AML-193 (cell line): ENCODE measurements around the gene EEF1G.
A peak's percentile ranks its signal among the peaks of the same experiment; 100 is the strongest.
"Not testable (repeated sequence)": the region's sequence is repeated elsewhere in the genome, so short reads cannot be mapped to it uniquely, and the experiment has no call there.

Experiments
- DNase-seq, 2 experiments: peaks; one replicate each; lab custom pipeline; 2025; lab: John Stamatoyannopoulos, UW

EEF1G gene

GRCh38 chr11:62577046-62577714 is 3.5 kb upstream of the EEF1G start:
- no peak for DNase-seq

DNA sequence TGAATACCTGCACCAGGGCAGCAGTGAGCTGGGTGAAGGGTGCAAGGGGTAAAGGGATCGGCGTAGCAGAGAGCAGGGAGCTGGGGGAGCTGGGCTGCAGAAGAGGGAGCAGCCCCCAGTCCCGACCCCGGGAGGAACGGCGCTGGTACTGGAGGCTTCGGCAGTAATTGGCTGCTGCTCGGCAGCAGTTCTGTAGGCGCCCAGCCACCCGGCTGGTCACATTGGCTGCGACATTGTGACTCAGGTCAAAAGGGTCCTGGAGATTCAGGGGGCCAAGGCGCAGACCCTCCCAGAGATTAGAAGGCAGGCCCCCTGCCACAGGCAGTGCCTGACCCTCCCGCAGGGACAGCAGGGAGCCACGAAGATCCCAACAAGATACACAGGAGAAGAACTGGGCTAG is 2.1 kb upstream of the EEF1G start:
- no peak for DNase-seq

DNA sequence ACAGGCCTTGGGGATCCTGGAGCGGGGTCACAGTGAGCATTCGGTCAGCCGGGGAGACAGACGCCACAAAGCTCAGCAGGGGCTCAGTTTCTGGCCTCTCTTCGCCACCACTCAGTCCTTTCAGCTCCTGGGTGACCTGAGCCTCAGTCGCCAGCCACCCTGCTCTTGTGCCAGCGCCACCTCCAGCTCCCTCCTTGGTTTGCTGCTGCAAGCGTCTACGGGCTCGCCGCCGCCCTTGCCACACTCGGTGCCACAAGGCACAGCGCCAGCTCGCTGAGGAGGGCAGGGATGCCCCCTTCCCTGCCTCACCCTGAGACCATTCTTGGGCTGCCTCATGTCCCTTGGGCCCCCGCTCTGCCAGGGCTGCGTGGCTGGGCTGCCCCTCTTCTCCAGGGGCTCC is 1.5 kb upstream of the EEF1G start:
- DNase-seq = no peak

GRCh38 chr11:62574363-62575071 is 826 bp upstream of the EEF1G start:
- no peak for DNase-seq

- DNase-seq = peak in 1 of 2 experiments; percentile 10
Measured at GRCh38 chr11:62573006-62573591, 592 bp downstream of the EEF1G start.

- DNase-seq = no peak
Measured at GRCh38 chr11:62572431-62572830, 1.3 kb downstream of the EEF1G start.

DNA sequence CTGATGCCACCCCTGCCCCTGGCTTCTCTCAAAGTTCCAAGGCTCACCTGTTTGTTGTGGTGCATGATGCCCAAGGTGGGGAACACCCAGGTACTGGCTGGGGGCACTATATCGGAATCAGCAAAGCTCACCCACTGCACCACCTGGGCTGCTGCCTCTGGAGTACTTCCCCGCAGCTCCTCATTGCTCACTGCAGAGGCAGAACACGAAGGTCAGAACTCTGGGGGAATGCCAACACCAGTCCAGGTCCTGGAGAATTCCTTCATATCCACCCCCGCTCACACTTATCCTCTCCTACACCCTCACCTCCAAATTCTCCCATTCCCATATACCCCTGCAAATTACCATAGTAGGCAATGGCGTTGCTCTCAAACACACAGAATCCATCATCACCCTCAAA is 2.2 kb downstream of the EEF1G start:
- DNase-seq = not testable (repeated sequence)

DNA sequence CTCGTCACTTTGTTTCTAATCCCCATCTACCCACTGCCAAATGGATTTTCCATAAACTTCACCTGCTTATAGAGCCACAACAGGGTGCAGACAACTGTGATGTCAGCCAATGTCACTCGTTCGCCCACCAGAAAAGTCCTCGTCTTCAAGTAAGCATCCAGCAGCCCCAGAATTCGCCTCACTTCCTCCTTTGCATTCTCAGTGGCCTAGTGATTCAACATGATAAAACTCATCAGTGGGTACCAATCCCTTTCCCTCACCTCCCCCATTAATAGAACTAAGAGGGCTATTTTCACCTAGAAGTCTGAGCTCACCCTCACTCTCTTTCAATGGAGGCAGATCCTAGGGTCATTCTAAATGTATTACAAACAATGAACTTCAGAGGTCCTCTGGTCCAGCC is 2.8 kb downstream of the EEF1G start:
- DNase-seq = not testable (repeated sequence)

GRCh38 chr11:62569611-62570010 is 4.1 kb downstream of the EEF1G start:
- no peak for DNase-seq

DNA sequence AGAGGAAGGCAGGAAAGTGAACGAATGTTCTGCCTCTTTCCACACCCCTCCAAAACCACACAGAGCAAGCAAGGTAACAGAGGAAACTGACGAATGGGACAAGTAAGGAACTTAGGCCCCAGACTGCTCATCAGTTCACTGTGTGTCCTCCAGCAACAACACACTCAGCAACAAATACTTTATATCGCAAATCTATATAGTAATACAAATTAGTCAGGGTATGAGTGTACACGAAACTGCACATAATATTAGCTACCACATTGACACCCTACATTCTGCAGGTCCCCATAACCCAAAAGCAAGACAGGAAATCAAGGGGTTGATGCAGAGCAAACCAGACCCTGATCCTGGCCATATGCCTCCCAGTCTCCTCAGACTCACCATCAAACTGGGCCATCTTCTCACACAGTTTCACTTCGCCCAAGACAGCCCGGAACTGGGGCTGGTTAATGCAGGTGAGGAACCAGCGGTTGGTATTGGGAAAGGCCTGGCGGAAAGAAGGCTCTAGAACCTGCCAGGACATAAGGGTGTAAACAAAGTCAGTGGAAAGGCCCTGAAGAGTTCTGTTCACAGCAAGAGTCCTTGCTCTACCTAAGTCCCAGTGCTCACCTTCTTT is 6.6 kb downstream of the EEF1G start:
- DNase-seq = no peak

- no peak for DNase-seq
Measured at GRCh38 chr11:62566247-62566646, 7.4 kb downstream of the EEF1G start.

DNA sequence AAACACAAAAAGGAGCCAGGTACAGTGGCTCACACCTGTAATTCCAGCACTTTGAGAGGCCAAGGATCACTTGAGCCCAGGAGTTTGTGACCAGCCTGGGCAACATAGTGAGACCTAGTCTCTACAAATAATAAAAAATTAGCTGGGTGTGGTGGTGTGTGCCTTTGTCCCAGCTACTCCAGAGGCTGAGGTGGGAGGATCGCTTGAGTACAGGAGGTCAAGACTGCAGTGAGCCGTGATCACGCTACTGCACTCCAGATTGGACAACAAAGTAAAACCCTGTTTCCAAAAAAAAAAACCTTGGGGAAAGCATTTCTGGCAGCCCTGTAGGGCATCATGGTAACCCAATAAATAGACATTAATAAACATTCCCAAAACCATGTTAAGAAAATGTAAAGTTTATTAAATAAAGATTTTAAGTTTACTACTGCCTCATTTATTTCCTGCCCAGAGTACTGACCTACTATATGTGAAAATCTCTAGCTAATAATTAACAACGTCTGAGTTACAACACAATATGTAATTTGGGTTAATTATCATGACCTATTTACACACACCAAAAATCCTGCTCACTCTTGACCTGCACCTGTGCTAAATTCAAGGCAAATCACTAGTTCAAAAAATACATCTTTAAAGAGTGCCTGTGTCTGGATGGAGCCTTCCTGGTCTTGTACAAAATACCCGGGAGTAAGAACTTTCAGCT is 8.4 kb downstream of the EEF1G start:
- no peak for DNase-seq

DNA sequence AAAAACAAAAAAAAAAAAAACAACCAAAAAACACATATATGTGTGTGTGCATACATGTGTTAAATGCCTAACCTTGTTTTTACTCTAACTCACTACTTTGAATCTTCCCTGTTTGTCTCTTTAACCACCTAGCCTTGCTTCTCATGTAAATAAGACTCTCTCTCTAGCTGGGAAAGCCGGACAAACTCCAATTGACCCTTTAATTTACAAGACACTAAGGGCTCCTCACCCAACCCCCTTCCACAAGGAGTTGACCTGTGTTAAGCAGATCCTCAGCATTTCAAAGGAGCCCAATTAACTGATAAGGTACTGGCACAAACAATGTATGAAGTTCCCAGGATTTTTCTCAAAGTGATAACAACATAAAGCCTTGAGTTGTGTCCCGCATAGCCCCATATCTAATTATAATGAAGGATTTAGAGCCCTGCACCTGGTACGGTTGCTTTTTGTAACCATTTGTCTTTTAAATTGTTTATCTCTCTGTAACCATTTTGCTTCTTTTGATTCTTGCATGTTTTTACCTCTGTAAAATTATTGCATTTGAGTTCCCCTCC is 11.9 kb downstream of the EEF1G start:
- not testable (repeated sequence) for DNase-seq

GRCh38 chr11:62560566-62561103 is 13.1 kb downstream of the EEF1G start:
- peak; percentile 74 to 81 for DNase-seq

DNA sequence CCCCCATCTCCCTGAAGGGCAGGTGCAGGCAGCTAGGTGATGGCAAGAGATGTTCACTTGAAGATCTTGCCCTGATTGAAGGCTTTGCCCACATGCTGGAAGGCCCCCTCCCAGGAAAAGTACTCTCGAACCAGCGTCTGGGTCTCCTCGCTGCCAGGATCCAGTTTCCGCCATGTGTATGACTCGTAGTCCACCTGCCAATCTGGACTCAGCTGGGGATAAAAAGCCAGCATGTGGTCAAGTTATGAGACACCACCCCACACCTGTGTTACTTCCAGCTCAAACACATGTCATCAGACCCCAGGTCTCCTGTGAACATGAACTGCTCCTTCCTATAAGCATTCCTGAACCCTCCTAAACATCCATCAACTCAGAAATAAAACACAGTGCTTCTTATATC is 14.1 kb downstream of the EEF1G start:
- DNase-seq = not testable (repeated sequence)

DNA sequence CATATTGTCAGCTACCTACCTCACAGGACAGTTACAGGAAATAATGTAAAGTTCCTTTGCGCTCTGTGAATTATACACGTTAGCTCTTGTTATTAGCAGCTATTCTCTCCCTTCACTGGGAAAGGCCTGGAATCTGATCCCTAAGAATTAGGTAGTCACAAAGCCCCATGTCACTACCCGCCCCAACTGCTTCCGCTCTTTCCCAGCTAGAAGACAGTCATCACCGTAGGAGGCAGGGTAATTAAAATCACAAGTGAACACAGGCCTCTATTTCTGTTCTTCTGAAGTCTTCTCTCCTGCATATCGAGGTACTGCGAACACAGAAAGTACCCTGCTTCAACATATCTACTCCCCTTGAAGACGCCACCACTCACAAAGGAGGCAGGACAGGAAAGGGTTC is 14.5 kb downstream of the EEF1G start:
- no peak for DNase-seq

- DNase-seq = no peak
Measured at GRCh38 chr11:62558669-62559068, 15.0 kb downstream of the EEF1G start.

GRCh38 chr11:62556875-62557631 is 16.6 kb downstream of the EEF1G start:
- DNase-seq = no peak

DNA sequence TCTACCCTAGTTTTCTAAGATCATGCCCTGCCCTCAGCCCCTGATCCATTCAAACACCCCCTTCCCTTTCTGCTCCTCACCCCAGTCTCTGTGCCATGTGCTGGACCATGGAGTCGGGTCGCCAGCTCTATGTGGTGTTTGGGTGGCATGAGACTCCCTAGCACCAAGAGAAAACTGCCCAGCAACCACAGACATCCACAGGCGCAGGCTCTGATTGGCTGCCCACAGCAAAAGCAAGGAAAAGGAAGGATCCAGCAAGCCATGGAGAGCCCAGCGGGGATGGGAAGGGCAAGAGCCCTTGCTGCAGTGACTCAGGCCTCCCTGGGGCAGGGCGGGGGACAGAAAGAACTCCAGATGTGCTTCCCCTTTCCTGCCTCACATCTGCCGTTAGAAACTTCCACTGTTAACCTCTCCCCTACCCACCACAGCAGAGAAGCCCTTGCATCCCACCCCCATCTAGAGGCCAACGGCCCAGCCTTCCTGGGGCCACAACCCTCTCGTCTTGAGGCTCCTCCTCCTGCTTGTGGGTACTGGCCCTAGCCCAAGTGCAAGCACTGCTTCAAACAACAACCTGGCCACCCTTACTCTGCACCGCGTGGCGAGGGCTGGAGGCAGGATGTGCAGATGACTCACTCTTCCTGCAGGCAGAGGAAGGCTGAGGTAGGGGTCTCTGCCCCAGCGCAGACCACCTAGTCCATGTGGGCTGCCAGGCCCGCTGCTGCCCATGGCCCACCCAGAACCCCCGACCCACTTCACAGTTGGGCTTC is 17.4 kb downstream of the EEF1G start:
- DNase-seq = peak; percentile 90 to 96

DNA sequence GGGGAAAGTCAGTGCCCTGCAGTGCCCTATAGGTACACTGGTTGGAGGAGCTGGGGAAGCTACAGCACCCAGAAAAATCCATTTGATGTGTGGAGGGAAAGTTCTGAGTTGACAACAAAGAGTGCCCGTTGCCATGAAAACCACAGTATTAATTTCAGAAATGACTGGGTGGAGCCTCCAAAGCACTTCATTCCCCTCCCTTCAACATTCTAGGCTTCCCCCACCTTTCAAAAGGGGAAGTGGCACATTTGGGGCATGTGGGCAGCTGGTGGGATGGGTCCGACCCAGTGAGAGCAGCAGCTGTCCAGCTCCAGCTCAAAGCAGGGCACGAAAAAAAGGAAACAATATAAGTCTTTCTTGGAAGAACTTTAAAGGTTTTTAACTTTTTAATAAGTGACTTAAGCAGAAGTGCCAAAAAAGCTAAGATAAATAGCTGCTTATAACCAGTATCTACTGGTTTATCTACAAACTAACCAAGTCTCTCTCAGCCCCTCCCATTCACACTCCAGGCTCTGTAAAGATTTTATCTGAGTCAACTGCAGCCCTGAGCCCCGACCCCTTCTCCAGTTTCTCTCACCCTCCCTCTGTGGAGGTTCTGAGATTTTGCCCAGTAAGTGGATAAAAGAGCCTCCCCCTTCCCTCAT is 18.1 kb downstream of the EEF1G start:
- peak; percentile 90 to 91 for DNase-seq
